ENCODE data around the gene RGS7. TPM values are rescaled to one million over a fixed set of nuclear protein-coding genes. Genes with fewer than 3 reads are reported as not detected.

The RGS7 gene
- total RNA-seq, 1 experiment from 2014 or later: 0.10 TPM

GRCh38 chr1:240991230-240991629 lies 365.8 kb downstream of the RGS7 start:
- Histone ChIP-seq H3K27me3 (ENCODE audit: control insufficient read depth, insufficient read depth, low read length) (no peaks in the 10 kb centered on the region; the same call in 1 of the 2 replicates), H3K4me3 (ENCODE audit: low read depth in 2 of 2, low read length in 2 of 2) (no peak overlapping the region), H3K4me1 (ENCODE audit: control insufficient read depth, insufficient read depth, low read length) (no peaks in the 10 kb centered on the region), H3K36me3 (ENCODE audit: control insufficient read depth, insufficient read depth, low read length) (no peaks in the 10 kb centered on the region), H3K9me3 (ENCODE audit: control insufficient read depth, insufficient read depth, low read depth, low read length) (no peaks in the 10 kb centered on the region), H3K27ac (ENCODE audit: low read length) (no peak overlapping the region)
- DNase-seq (ENCODE audit: low read depth, low spot score): no peak
- no TSS peak for BruUV-seq (replicated peaks)
- TF ChIP-seq SIN3A (IDR thresholded peaks at IDR 0.05; ENCODE audit: borderline replicate concordance, insufficient read depth, low read depth, low read length): no peak
- TF ChIP-seq TCF7L2 (IDR thresholded peaks at IDR 0.05; ENCODE audit: low read depth, low read length): no peak
- no peak for TF ChIP-seq CTCF (IDR thresholded peaks at IDR 0.05)
- no peak for TF ChIP-seq POLR2AphosphoS5 (IDR thresholded peaks at IDR 0.05; ENCODE audit: low read depth, low read length)
- no peak for TF ChIP-seq REST (IDR thresholded peaks at IDR 0.05; ENCODE audit: insufficient read depth in 1 of 2, low read depth in 2 of 2, low read length in 1 of 2)
- intact Hi-C loops (cut with micrococcal nuclease; ENCODE audit: unreplicated experiment) (no loop called here), in situ Hi-C loops (cut with HindIII; ENCODE audit: low pct_unique_long_range_greater_than_20kb, low sequenced_read_pairs) (no loop called here)
- POLR2A ChIA-PET: no interaction called here
- CTCF ChIA-PET: no interaction called here
- ATAC-seq: no peak

GRCh38 chr1:240987928-240988327 lies 369.1 kb downstream of the RGS7 start:
- POLR2A ChIA-PET: no interaction called here

More at GRCh38 chr1:240987928-240988327, 369.1 kb downstream of the RGS7 start:
- Histone ChIP-seq H3K9me3 (ENCODE audit: control insufficient read depth, insufficient read depth, low read depth, low read length) (no peaks in the 10 kb centered on the region), H3K4me3 (ENCODE audit: low read depth in 2 of 2, low read length in 2 of 2) (no peak overlapping the region), H3K4me1 (ENCODE audit: control insufficient read depth, insufficient read depth, low read length) (no peaks in the 10 kb centered on the region), H3K36me3 (ENCODE audit: control insufficient read depth, insufficient read depth, low read length) (no peaks in the 10 kb centered on the region), H3K27ac (ENCODE audit: low read length) (no peak overlapping the region), H3K27me3 (ENCODE audit: control insufficient read depth, insufficient read depth, low read length) (no peaks in the 10 kb centered on the region)
- in situ Hi-C loops (cut with HindIII; ENCODE audit: low pct_unique_long_range_greater_than_20kb, low sequenced_read_pairs): no loop called here
- BruUV-seq (replicated peaks): no TSS peak
- TF ChIP-seq CTCF (IDR thresholded peaks at IDR 0.05): no peak
- no peak for TF ChIP-seq SIN3A (IDR thresholded peaks at IDR 0.05; ENCODE audit: borderline replicate concordance, insufficient read depth, low read depth, low read length)
- no peak for TF ChIP-seq POLR2AphosphoS5 (IDR thresholded peaks at IDR 0.05; ENCODE audit: low read depth, low read length)
- no peak for TF ChIP-seq TCF7L2 (IDR thresholded peaks at IDR 0.05; ENCODE audit: low read depth, low read length)
- TF ChIP-seq REST (IDR thresholded peaks at IDR 0.05; ENCODE audit: insufficient read depth in 1 of 2, low read depth in 2 of 2, low read length in 1 of 2): no peak
- ATAC-seq: no peak
- intact Hi-C loops (cut with micrococcal nuclease; ENCODE audit: unreplicated experiment): no loop called here
- CTCF ChIA-PET: no interaction called here
- DNase-seq (ENCODE audit: low read depth, low spot score): no peak
